ENCODE data around the gene CD109.

Gene CD109

GRCh38 chr6:73811706-73812105, 115.7 kb downstream of the CD109 start:
- DNase-seq (ENCODE audit: low spot score): no peak
- in situ Hi-C loops (cut with MboI; ENCODE audit: low pct_unique_long_range_greater_than_20kb, low sequenced_read_pairs, unreplicated experiment): no loop called here
- TF ChIP-seq CTCF (IDR thresholded peaks at IDR 0.05; ENCODE audit: extremely low read depth, insufficient read depth, missing control alignments): no peak

- no peak for TF ChIP-seq CTCF (IDR thresholded peaks at IDR 0.05; ENCODE audit: extremely low read depth, insufficient read depth, missing control alignments)
- in situ Hi-C loops (cut with MboI; ENCODE audit: low pct_unique_long_range_greater_than_20kb, low sequenced_read_pairs, unreplicated experiment): no loop called here
- no peak for DNase-seq (ENCODE audit: low spot score)
Measured at GRCh38 chr6:73817253-73817652, 121.2 kb downstream of the CD109 start.

GRCh38 chr6:73823046-73823735, 127.2 kb downstream of the CD109 start:
- in situ Hi-C loops (cut with MboI; ENCODE audit: low pct_unique_long_range_greater_than_20kb, low sequenced_read_pairs, unreplicated experiment): no loop called here
- no peak for TF ChIP-seq CTCF (IDR thresholded peaks at IDR 0.05; ENCODE audit: extremely low read depth, insufficient read depth, missing control alignments)
- DNase-seq (ENCODE audit: low spot score): no peak

GRCh38 chr6:73823832-73824231, 127.8 kb downstream of the CD109 start:
- in situ Hi-C loops (cut with MboI; ENCODE audit: low pct_unique_long_range_greater_than_20kb, low sequenced_read_pairs, unreplicated experiment): no loop called here
- DNase-seq (ENCODE audit: low spot score): no peak
- TF ChIP-seq CTCF (IDR thresholded peaks at IDR 0.05; ENCODE audit: extremely low read depth, insufficient read depth, missing control alignments): no peak

GRCh38 chr6:73826571-73826970, 130.6 kb downstream of the CD109 start:
- in situ Hi-C loops (cut with MboI; ENCODE audit: low pct_unique_long_range_greater_than_20kb, low sequenced_read_pairs, unreplicated experiment): no loop called here
- TF ChIP-seq CTCF (IDR thresholded peaks at IDR 0.05; ENCODE audit: extremely low read depth, insufficient read depth, missing control alignments): no peak

GRCh38 chr6:73830119-73830518, 134.1 kb downstream of the CD109 start:
- TF ChIP-seq CTCF (IDR thresholded peaks at IDR 0.05; ENCODE audit: extremely low read depth, insufficient read depth, missing control alignments): no peak
- in situ Hi-C loops (cut with MboI; ENCODE audit: low pct_unique_long_range_greater_than_20kb, low sequenced_read_pairs, unreplicated experiment): no loop called here
- no peak for DNase-seq (ENCODE audit: low spot score)

More at GRCh38 chr6:73826571-73826970, 130.6 kb downstream of the CD109 start:
- no peak for DNase-seq (ENCODE audit: low spot score)
